Measurements from ENCODE around the gene PEPD. TPM values are rescaled to one million over a fixed set of nuclear protein-coding genes. Genes with fewer than 3 reads are reported as not detected.

Gene PEPD
- total RNA-seq, 4 donors from 2014 or later, result 33.9 to 57.0 (median 45.0) TPM

DNA sequence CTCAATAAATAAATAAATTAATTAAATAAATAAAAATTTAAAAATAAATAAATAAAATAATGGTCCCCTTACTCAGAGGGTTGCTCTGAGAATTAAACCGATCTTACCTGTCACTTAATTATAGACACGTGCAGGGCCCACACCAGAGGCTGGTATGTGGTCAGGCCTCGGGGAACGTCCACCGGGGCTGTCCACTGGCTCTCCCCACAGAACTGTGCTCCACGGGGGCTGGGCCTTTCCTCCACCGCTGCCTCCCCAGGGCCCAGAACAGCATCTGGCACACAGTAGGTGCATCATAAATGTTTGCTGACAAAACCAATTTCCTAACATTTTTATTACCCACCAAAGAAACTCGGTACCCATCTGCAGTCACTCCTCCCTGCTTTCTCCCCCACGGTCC lies 78.9 kb downstream of the PEPD start:
- Histone ChIP-seq H3K27ac (no peak overlapping the region), H3K36me3 (no peaks in the 10 kb centered on the region), H3K27me3 (no peaks in the 10 kb centered on the region), H3K9me3 (no peaks in the 10 kb centered on the region), H3K4me1 (peaks cover 0 to 4% of the 10 kb centered on the region in 2 donors), H3K4me3 (no peak overlapping the region)
- DNase-seq (no peak), ATAC-seq (no peak)
- in situ Hi-C loops (cut with MboI; ENCODE audit: low sequenced_read_pairs in 4 of 4) (loop anchor here in 2 of 4 donors (25.0 kb wide), 1 partner anchor 320 kb away; no protein-coding TSS in a partner anchor), intact Hi-C loops (cut with DNase I; ENCODE audit: low total_unique reads) (no loop called here)
- TF ChIP-seq, protein P1, sequence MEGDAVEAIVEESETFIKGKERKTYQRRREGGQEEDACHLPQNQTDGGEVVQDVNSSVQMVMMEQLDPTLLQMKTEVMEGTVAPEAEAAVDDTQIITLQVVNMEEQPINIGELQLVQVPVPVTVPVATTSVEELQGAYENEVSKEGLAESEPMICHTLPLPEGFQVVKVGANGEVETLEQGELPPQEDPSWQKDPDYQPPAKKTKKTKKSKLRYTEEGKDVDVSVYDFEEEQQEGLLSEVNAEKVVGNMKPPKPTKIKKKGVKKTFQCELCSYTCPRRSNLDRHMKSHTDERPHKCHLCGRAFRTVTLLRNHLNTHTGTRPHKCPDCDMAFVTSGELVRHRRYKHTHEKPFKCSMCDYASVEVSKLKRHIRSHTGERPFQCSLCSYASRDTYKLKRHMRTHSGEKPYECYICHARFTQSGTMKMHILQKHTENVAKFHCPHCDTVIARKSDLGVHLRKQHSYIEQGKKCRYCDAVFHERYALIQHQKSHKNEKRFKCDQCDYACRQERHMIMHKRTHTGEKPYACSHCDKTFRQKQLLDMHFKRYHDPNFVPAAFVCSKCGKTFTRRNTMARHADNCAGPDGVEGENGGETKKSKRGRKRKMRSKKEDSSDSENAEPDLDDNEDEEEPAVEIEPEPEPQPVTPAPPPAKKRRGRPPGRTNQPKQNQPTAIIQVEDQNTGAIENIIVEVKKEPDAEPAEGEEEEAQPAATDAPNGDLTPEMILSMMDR (IDR thresholded peaks at IDR 0.05 in 4 of 5, conservative IDR thresholded peaks at IDR 0.05 in 1 of 5), result no peak
- no peak for TF ChIP-seq POLR2A (IDR thresholded peaks at IDR 0.05)

DNA sequence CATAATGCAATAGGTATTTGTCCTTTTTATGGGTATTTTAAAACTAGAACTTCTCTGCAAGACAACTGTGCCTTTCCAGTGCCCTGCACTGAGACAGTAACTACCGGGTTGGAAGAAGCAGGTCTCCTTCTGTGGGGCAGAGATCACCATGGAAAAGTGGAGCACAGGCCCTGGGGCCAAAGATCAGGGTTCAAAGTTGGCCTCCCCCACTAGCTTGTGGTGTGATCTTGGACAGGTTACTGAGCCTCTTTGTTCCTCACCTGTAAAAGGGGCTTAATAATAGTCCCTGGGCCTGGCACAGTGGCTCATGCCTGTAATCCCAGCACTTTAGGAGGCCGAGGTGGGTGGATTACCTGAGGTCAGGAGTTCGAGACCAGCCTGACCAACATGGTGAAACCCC lies 79.8 kb downstream of the PEPD start:
- Histone ChIP-seq H3K27ac (no peak overlapping the region), H3K27me3 (no peaks in the 10 kb centered on the region), H3K9me3 (no peaks in the 10 kb centered on the region), H3K4me3 (no peak overlapping the region), H3K36me3 (no peaks in the 10 kb centered on the region), H3K4me1 (peaks cover 0 to 7% of the 10 kb centered on the region in 2 donors)
- DNase-seq, result no peak
- intact Hi-C loops (cut with DNase I; ENCODE audit: low total_unique reads) (no loop called here), in situ Hi-C loops (cut with MboI; ENCODE audit: low sequenced_read_pairs in 4 of 4) (loop anchor here in 2 of 4 donors (25.0 kb wide), 1 partner anchor 320 kb away; no protein-coding TSS in a partner anchor)
- no peak for TF ChIP-seq POLR2A (IDR thresholded peaks at IDR 0.05)
- TF ChIP-seq, protein P1 (IDR thresholded peaks at IDR 0.05 in 4 of 5, conservative IDR thresholded peaks at IDR 0.05 in 1 of 5), result no peak
- ATAC-seq, result no peak

DNA sequence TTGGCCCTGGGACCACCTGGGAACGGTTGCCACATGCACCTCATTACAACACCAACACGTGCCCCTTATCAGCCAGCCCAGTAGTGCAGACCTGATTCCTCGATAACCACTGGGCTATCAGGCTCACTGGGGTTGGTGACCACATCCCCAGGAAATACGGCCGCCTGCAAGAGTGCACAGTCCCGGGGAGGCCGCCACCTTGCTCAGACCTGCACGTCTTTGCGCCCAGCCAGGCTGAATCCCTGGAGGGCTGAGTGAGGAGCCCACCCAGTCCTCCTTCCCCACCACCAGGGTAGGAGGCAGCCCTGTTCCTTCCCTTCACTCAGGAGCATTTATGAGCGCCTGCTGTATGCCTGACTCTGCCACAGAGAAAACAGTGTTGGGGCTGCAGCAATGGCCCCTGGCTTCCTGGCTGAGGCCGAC lies 80.3 kb downstream of the PEPD start:
- no peaks in the 10 kb centered on the region for H3K9me3 ChIP-seq
- H3K36me3 ChIP-seq, result no peaks in the 10 kb centered on the region
- no peak for TF ChIP-seq POLR2A (IDR thresholded peaks at IDR 0.05)
- TF ChIP-seq, protein P1 (IDR thresholded peaks at IDR 0.05 in 4 of 5, conservative IDR thresholded peaks at IDR 0.05 in 1 of 5), result no peak
- no peak overlapping the region for H3K27ac ChIP-seq
- DNase-seq (no peak), ATAC-seq (no peak)
- H3K27me3 ChIP-seq, result no peaks in the 10 kb centered on the region
- intact Hi-C loops (cut with DNase I; ENCODE audit: low total_unique reads) (no loop called here), in situ Hi-C loops (cut with MboI; ENCODE audit: low sequenced_read_pairs in 4 of 4) (loop anchor here in 2 of 4 donors (25.0 kb wide), 1 partner anchor 321 kb away; no protein-coding TSS in a partner anchor)
- H3K4me1 ChIP-seq, result peaks cover 0 to 7% of the 10 kb centered on the region in 2 donors
- no peak overlapping the region for H3K4me3 ChIP-seq

DNA sequence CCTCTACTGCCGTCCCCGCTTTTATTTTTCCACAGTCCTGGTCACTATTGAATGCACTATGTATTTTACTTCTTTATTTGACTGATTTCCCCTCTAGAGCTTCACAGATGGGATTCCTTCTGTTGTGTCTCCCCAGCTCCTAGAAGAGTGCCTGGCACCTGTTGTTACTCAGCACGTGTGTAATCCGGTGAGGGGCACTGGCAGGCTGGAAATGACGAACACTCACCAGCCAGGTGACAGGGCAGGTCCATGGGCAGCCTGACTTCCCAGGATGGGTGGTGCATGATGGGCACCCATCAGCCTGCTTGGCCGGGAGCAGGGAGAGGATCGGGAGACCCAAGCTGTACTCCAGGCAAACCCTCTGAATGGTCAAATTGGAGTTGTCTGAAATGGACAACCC lies 80.9 kb downstream of the PEPD start:
- Histone ChIP-seq H3K4me1 (peaks cover 0 to 7% of the 10 kb centered on the region in 2 donors), H3K9me3 (no peaks in the 10 kb centered on the region), H3K27me3 (no peaks in the 10 kb centered on the region), H3K27ac (no peak overlapping the region), H3K4me3 (no peak overlapping the region), H3K36me3 (no peaks in the 10 kb centered on the region)
- in situ Hi-C loops (cut with MboI; ENCODE audit: low sequenced_read_pairs in 4 of 4), result loop anchor here in 2 of 4 donors (25.0 kb wide), 1 partner anchor 322 kb away; no protein-coding TSS in a partner anchor
- intact Hi-C loops (cut with DNase I; ENCODE audit: low total_unique reads), result no loop called here
- ATAC-seq, result no peak
- no peak for DNase-seq
- no peak for TF ChIP-seq POLR2A (IDR thresholded peaks at IDR 0.05)
- TF ChIP-seq, protein P1 (IDR thresholded peaks at IDR 0.05 in 4 of 5, conservative IDR thresholded peaks at IDR 0.05 in 1 of 5), result no peak

DNA sequence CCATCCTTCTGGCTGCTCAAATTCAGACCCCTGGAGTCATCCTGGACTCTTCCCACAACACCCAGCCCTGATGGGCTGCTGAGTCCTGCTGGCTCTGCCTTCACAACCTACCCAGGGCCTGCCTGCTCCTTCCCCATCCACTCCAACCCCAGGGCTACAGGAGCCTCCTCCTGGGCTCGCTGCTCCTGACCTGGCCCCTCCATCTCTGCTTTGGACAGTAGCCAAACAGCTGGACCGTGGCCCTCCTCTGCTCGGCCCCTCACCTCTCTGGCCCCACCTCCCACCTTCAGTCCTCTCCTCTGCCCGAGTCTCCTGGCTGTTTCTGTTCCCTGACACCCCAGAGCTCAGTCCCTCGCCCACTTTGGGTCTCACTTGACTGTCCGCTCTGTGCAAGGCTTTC lies 81.3 kb downstream of the PEPD start:
- Histone ChIP-seq H3K4me1 (peaks cover 0 to 7% of the 10 kb centered on the region in 2 donors), H3K36me3 (no peaks in the 10 kb centered on the region), H3K9me3 (no peaks in the 10 kb centered on the region), H3K27ac (no peak overlapping the region), H3K27me3 (no peaks in the 10 kb centered on the region), H3K4me3 (no peak overlapping the region)
- intact Hi-C loops (cut with DNase I; ENCODE audit: low total_unique reads) (no loop called here), in situ Hi-C loops (cut with MboI; ENCODE audit: low sequenced_read_pairs in 4 of 4) (loop anchor here in 2 of 4 donors (25.0 kb wide), 1 partner anchor 322 kb away; no protein-coding TSS in a partner anchor)
- ATAC-seq, result no peak
- no peak for TF ChIP-seq POLR2A (IDR thresholded peaks at IDR 0.05)
- TF ChIP-seq, protein P1 (IDR thresholded peaks at IDR 0.05 in 4 of 5, conservative IDR thresholded peaks at IDR 0.05 in 1 of 5), result no peak
- no peak for DNase-seq
